Neural crest cell (in vitro differentiated cells): ENCODE data around the gene TDRD7. TPM values are rescaled to one million over a fixed set of nuclear protein-coding genes. Genes with fewer than 3 reads are reported as not detected.

Experiments
- DNase-seq: peaks from one replicate; pipeline ENCODE4 v3.0.0; 2021; ENCODE audit warnings: low read depth, mixed read lengths, low spot score
- H3K27ac Mint-ChIP-seq: one replicate; pipeline ENCODE4 v1.8.0; 2021; ENCODE audit warnings: mild to moderate bottlenecking, mixed read lengths; ENCODE audit not compliant: unreplicated experiment
- H3K27me3 Mint-ChIP-seq: 2 replicates; pipeline ENCODE4 v1.8.0; 2021; ENCODE audit warnings: low read depth, mild to moderate bottlenecking, mixed read lengths
- H3K36me3 Mint-ChIP-seq: 2 replicates; pipeline ENCODE4 v1.8.0; 2021; ENCODE audit warnings: low read depth, mild to moderate bottlenecking, mixed read lengths
- H3K4me1 Mint-ChIP-seq: 2 replicates; pipeline ENCODE4 v1.8.0; 2021; ENCODE audit warnings: mixed read lengths
- H3K4me3 Mint-ChIP-seq: one replicate; pipeline ENCODE4 v1.8.0; 2021; ENCODE audit warnings: mild to moderate bottlenecking, mixed read lengths
- H3K9me3 Mint-ChIP-seq: 2 replicates; pipeline ENCODE4 v1.8.0; 2021; ENCODE audit warnings: mixed read lengths
- CTCF ChIP-seq: fragments of 200-600 bp; sonication (generic); conservative IDR thresholded peaks from 2 replicates; pipeline ENCODE4 v1.5.0; 2021; ENCODE audit warnings: antibody characterized with exemption, mild to moderate bottlenecking
- microRNA-seq: library from miRNA; unstranded; fragments of <30 nt; microRNA quantifications from one replicate; pipeline ENCODE4, GENCODE V29; 2020
- total RNA-seq: library from RNA; stranded (reverse); gene quantifications from 2 replicates; pipeline ENCODE4 v1.2.1, GENCODE V29; 2021

TDRD7 gene
- total RNA-seq, 1 donor from 2014 or later, result 1.5 TPM

DNA sequence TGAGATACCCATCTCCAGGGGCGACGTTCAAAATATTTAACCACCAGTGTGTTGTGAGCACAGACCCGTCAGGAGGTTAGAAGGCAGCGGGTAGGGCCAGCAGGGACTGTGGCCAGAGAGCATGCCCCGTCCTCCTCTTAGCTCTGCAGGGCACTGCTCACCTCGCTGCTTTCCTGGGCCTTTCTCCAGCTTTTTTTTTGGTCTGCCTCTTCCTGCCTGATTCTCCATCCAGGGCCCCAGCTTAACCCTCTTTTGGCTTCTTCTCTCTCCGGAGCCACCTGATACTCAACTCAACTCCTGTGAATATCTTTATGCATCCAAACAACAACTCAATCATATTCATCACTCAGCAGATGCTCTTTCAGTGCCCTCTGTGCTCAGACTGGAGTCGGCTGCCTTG, 133.6 kb downstream of the TDRD7 start:
- no peak for DNase-seq

More for the DNA sequence above, 133.6 kb downstream of the TDRD7 start:
- no peak overlapping the region for H3K27ac Mint-ChIP-seq
- no peaks in the 10 kb centered on the region for H3K4me1 Mint-ChIP-seq
- H3K4me3 Mint-ChIP-seq, result no peak overlapping the region
- H3K9me3 Mint-ChIP-seq, result no peaks in the 10 kb centered on the region
- no peaks in the 10 kb centered on the region for H3K36me3 Mint-ChIP-seq
- no peak for TF ChIP-seq CTCF
- peaks cover 4% of the 10 kb centered on the region for H3K27me3 Mint-ChIP-seq

Small RNAs within 50 kb of the gene (microRNA-seq; reads per million reads assigned to microRNA genes)
- not detected for gene MIR1302-8

Other genes with a start within 250 kb of the TDRD7 start
- 6.6 and 10.1 TPM in 2 replicates for gene CCDC180, start 104.4 kb upstream of the TDRD7 start, total RNA-seq
- gene TMOD1, start 89.6 kb downstream of the TDRD7 start, total RNA-seq, result 0.23 and 0.77 TPM in 2 replicates
- gene TSTD2, start 221.3 kb downstream of the TDRD7 start, total RNA-seq, result 24.4 and 29.4 TPM in 2 replicates
- gene NCBP1, start 221.7 kb downstream of the TDRD7 start, total RNA-seq, result 51.4 and 52.2 TPM in 2 replicates